Lower leg skin (tissue), 4 donors: Measurements from ENCODE around the gene AKT3. TPM values are rescaled to one million over a fixed set of nuclear protein-coding genes. Genes with fewer than 3 reads are reported as not detected.

ENCODE experiments used
- DNase-seq, 2 donors: peaks; one replicate each; pipeline ENCODE4 v3.0.0-alpha.2; 2019; ENCODE audit warnings: low spot score in 2 of 2
- H3K4me3 ChIP-seq: fragments of 200-600 bp; sonication (generic); 2 replicates; pipeline ENCODE4 v1.5.1; 2017; ENCODE audit warnings: mild to moderate bottlenecking, low read depth; ENCODE audit not compliant: poor library complexity, severe bottlenecking
- POLR2A ChIP-seq, 2 donors: fragments of 450-650 bp; IDR thresholded peaks; one replicate each; pipeline ENCODE4 v1.6.1; 2016 to 2017; ENCODE audit warnings: antibody characterized with exemption in 2 of 2, mild to moderate bottlenecking in 1 of 2, moderate library complexity in 1 of 2
- WGBS, 2 donors: methylation state at CpG; one replicate each; pipeline ENCODE4 v1.1.5; 2018; 5-methylcytosine and 5-hydroxymethylcytosine counted together
- intact Hi-C: fragments of 100-400 bp; cut with DNase I; formaldehyde crosslinking; loops from one replicate; pipeline ENCODE4 v1.15.0; 2023; ENCODE audit warnings: low total_unique reads
- total RNA-seq, 4 donors: library from RNA; depleted of rRNA; stranded (reverse); fragments of >200 nt; gene quantifications; one replicate each; pipeline ENCODE4 v1.1.0, GENCODE V29; 2016
- TF ChIP-seq, protein P1 (sequence below), 3 donors: fragments of 450-650 bp; IDR thresholded peaks; one replicate each; pipeline ENCODE4 v1.5.1; 2016; ENCODE audit warnings: antibody characterized with exemption in 3 of 3, mild to moderate bottlenecking in 3 of 3, moderate library complexity in 2 of 3

Gene AKT3
- total RNA-seq, 4 donors from 2014 or later: 7.8 to 16.3 (median 10.4) TPM

DNA sequence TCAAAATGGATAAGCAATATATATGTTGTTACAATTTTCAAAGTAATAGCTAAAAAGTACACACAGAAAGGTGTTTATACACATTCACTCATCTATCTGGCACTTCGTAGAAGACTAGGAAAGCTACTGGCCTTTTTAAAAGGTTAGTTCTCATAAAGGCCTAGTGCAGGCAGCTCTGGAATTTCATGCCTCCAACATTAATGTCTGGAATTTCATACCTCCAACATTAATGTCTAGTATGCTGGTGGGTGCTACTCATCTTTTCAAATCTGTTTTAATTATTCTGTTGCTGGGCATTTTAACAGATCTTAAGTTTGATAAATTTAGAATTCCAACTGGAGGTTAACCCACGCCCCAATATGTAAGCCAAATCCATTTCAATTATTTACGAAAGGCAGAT lies 124.2 kb downstream of the AKT3 start:
- intact Hi-C loops: no loop called here
- no peak overlapping the region for H3K4me3 ChIP-seq
- TF ChIP-seq, protein P1, sequence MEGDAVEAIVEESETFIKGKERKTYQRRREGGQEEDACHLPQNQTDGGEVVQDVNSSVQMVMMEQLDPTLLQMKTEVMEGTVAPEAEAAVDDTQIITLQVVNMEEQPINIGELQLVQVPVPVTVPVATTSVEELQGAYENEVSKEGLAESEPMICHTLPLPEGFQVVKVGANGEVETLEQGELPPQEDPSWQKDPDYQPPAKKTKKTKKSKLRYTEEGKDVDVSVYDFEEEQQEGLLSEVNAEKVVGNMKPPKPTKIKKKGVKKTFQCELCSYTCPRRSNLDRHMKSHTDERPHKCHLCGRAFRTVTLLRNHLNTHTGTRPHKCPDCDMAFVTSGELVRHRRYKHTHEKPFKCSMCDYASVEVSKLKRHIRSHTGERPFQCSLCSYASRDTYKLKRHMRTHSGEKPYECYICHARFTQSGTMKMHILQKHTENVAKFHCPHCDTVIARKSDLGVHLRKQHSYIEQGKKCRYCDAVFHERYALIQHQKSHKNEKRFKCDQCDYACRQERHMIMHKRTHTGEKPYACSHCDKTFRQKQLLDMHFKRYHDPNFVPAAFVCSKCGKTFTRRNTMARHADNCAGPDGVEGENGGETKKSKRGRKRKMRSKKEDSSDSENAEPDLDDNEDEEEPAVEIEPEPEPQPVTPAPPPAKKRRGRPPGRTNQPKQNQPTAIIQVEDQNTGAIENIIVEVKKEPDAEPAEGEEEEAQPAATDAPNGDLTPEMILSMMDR (IDR thresholded peaks at IDR 0.05): no peak
- no peak for TF ChIP-seq POLR2A (IDR thresholded peaks at IDR 0.05)
- 72 to 75% methylated on average over 3 of the region's 3 CpGs for WGBS, 2 donors
- no peak for DNase-seq

DNA sequence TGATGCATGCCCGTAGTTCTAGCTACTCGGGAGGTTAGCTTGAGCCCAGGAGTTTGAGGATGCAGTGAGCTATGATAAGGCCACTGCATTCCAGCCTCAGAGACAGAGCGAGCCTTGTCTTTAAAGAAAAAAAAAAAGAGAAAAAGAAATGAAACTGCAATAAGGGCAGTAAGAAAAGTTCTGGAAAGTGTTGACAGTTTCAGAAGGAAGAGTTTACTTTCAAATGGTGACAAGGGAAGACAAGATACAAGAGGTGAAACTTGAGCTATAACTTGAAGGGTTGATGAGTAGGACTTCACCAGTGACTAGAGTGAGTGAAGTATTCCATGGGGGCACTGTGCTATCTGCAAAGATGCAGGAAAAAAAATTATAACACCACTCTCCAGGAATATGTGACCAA lies 125.0 kb downstream of the AKT3 start:
- WGBS, 2 donors: 77 to 78% methylated on average over 3 of the region's 3 CpGs
- no peak overlapping the region for H3K4me3 ChIP-seq
- DNase-seq: no peak
- intact Hi-C loops: no loop called here
- TF ChIP-seq POLR2A (IDR thresholded peaks at IDR 0.05): no peak
- TF ChIP-seq, protein P1 (IDR thresholded peaks at IDR 0.05): no peak

DNA sequence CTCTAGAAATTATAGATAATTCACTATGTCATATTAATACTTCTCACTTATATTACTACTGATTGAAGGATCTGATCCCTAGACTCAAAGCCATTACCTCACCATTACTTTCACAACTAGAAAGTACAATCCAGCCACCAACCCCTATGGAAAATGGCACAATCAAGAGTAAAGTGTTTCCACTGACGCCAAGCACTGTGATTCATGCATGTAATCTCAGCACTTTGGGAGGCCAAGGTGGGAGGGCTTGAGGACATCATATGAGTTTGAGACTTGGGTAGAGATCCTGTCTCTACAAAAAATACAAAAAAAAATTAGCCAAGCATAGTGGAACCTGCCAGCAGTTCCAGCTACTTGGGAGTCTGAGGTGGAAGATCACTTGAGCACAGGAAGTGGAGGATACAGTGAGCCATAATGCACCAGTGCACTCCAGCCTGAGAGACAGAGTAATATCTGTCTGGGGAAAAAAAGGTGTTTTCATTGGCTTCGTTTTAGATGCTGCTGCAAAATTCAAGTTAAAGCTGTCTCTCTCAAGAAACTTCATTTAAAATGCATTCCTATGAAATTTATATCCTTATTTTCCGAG lies 126.5 kb downstream of the AKT3 start:
- intact Hi-C loops: no loop called here
- H3K4me3 ChIP-seq: no peak overlapping the region
- DNase-seq: no peak
- TF ChIP-seq, protein P1 (IDR thresholded peaks at IDR 0.05): no peak
- no peak for TF ChIP-seq POLR2A (IDR thresholded peaks at IDR 0.05)
- WGBS, 2 donors: 91% methylated on average over 3 of the region's 3 CpGs

DNA sequence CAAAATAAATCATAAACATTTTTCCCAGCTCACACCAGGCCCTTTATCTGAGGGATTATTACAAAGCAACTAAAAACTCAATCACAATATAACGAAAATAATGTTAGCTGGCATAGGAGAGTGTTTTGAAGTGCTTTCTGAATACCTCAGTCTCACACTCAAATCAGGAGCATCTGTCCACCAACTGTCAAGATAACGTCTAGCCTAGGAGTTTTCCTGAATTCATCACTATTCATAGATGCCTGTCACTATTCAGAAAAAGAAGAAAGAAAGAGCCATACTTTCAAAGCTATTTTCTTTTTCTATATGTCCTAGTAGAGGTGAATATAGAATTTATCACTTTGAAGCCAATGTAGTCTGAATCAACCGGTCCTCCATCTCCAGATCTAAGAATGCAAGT lies 127.0 kb downstream of the AKT3 start:
- no peak for DNase-seq
- 90 to 95% methylated on average over 3 of the region's 3 CpGs for WGBS, 2 donors
- intact Hi-C loops: no loop called here
- TF ChIP-seq, protein P1 (IDR thresholded peaks at IDR 0.05): no peak
- TF ChIP-seq POLR2A (IDR thresholded peaks at IDR 0.05): no peak
- no peak overlapping the region for H3K4me3 ChIP-seq

DNA sequence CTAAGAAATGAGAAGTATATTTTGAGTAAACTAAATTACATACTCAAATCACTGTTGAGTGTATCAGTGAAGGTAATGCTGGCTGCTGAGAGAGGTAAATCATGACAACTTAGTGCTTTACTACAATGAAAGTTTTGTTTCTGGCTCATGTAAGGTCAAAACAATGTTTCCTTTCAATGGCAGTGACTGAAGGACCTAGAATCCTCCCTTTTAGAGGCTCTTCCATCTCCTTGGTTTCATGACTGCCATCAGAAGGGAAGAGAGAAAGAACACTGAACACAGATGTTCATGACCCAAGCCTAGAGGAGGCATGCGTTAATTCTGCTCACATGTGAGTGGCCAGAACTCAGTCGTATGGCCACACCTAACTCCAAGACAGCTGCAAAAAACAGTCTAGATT lies 130.6 kb downstream of the AKT3 start:
- TF ChIP-seq, protein P1 (IDR thresholded peaks at IDR 0.05): no peak
- no peak for TF ChIP-seq POLR2A (IDR thresholded peaks at IDR 0.05)
- 95% methylated on average over 2 of the region's 2 CpGs for WGBS, 2 donors

GRCh38 chr1:243718893-243719292 lies 131.2 kb downstream of the AKT3 start:
- no peak overlapping the region for H3K4me3 ChIP-seq
- 40 to 64% methylated on average over 1 of the region's 1 CpG for WGBS, 2 donors
- intact Hi-C loops: no loop called here
- DNase-seq: no peak
- TF ChIP-seq, protein P1 (IDR thresholded peaks at IDR 0.05): no peak
- no peak for TF ChIP-seq POLR2A (IDR thresholded peaks at IDR 0.05)

More for the DNA sequence above, 130.6 kb downstream of the AKT3 start:
- DNase-seq: no peak
- H3K4me3 ChIP-seq: no peak overlapping the region
- intact Hi-C loops: no loop called here
